Measurements from ENCODE around the gene SZT2.
"Not testable (repeated sequence)": the region's sequence is repeated elsewhere in the genome, so short reads cannot be mapped to it uniquely, and the experiment has no call there.

SZT2 gene

DNA sequence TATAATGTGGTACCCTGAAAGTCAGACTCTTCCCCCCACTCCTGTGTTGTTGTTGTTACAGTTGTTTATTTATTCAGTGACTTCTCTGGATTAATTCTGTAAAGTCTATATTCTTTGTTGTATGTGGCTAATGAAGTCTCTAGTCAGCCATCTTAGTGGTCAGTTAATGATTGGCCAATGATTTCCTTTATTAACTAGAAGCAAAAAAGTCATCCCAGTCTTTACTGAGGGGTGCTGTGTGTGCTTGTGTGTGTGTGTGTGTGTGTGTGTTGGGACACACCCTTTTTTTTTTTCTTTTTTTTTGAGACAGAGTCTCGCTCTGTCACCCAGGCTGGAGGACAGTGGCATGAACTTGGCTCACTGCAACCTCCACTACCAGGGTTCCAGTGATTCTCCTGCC lies 101.4 kb downstream of the SZT2 start:
- TF ChIP-seq, protein P1, sequence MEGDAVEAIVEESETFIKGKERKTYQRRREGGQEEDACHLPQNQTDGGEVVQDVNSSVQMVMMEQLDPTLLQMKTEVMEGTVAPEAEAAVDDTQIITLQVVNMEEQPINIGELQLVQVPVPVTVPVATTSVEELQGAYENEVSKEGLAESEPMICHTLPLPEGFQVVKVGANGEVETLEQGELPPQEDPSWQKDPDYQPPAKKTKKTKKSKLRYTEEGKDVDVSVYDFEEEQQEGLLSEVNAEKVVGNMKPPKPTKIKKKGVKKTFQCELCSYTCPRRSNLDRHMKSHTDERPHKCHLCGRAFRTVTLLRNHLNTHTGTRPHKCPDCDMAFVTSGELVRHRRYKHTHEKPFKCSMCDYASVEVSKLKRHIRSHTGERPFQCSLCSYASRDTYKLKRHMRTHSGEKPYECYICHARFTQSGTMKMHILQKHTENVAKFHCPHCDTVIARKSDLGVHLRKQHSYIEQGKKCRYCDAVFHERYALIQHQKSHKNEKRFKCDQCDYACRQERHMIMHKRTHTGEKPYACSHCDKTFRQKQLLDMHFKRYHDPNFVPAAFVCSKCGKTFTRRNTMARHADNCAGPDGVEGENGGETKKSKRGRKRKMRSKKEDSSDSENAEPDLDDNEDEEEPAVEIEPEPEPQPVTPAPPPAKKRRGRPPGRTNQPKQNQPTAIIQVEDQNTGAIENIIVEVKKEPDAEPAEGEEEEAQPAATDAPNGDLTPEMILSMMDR (IDR thresholded peaks at IDR 0.05; ENCODE audit: extremely low read depth, missing control alignments) = no peak
- no peak for DNase-seq (ENCODE audit: low spot score)

DNA sequence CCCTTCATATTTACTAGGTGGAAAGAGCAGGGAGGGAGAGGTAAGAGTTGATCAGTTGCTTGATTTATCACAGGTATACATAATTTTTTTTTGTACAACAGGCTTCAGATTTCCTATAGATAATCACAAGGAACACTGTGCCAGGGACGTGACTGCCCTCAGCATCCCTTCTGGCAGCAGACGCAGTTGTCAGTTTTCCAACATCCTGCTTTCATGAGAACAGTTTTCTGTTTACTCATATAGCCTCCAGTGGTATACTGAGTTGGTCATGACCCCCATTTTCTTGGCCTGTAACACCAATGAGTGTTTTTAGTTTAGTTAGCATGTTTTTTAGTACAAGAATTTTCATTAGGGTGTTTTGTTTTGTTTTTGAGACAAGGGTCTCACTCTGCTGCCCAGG lies 103.1 kb downstream of the SZT2 start:
- TF ChIP-seq, protein P1 (IDR thresholded peaks at IDR 0.05; ENCODE audit: extremely low read depth, missing control alignments) = no peak
- DNase-seq (ENCODE audit: low spot score) = no peak

DNA sequence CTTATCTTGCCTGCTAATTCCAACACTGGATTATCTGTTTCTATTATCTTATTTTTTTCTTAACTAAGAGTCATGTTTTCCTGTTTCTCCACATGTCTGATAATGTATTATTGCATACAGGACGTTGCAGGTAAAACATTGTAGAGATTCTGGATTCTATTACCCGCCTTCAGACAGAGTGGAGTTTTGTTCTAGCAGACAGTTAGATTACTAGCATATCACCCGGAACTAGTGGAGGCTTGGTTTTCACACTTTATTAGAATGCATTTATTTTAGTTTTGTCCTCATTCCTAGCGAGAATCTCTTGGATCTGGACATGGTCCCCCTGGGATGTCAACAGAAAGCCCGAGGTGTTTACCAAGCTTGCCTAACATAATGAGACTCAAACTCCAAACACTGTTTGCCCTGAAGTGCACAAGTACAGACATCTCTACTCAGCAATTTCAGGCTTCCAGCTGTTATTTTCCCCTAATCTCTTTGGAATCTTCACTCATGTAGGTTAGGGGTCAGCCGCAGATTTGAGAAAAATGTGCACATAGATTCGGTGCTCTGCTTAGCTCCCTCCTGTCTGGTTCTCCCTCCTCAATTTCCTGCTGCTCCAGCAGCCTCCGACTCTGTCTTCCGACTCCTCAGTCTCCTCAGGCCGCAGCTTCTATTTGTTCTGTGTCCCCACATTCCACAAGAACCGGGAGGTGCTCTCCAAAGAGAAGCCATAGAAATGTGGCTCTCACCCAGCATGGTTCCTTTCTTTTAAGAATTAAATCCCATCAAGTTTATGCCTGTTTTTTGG lies 104.2 kb downstream of the SZT2 start:
- TF ChIP-seq, protein P1 (IDR thresholded peaks at IDR 0.05; ENCODE audit: extremely low read depth, missing control alignments) = no peak
- DNase-seq (ENCODE audit: low spot score) = no peak

DNA sequence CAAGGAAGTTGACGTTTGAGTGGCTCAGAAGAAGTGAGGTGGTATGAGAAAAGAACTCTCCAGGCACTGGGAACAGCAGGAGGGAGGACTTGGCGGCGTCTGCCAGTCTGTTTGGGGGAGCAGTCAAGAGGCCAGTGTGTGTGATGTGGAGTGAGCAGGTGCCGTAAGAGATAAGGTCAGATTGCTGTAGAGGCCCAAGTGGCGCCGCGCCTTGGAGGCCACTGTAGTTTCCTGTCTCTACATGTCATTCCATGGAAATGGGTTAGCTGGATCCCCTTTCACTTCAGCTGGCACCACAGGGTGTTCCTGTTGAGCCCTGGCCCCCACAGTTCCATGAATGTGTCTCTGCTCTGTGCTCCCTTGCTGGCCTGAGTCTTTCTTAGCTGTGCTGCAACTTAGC lies 105.5 kb downstream of the SZT2 start:
- TF ChIP-seq, protein P1 (IDR thresholded peaks at IDR 0.05; ENCODE audit: extremely low read depth, missing control alignments) = no peak
- no peak for DNase-seq (ENCODE audit: low spot score)

DNA sequence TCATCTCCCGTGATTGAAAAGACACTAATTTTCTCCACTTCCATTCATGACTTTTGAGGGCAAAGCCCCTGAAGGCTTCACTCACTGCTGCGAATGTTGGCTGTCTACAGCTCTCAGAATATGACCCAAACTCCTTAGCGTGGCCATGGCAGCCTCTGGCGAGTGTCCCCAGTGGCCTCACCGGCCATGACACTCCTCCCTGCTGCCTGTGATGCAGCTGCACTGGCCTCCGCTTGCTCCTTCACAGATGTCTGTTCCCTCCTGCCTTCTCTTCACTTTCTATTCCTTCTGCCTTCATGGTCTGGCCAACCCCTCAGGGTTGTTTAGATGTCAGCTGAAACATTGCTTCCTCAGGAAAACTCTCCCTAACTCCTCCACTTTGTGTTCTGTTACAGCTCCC lies 110.2 kb downstream of the SZT2 start:
- TF ChIP-seq, protein P1 (IDR thresholded peaks at IDR 0.05; ENCODE audit: extremely low read depth, missing control alignments) = no peak
- DNase-seq (ENCODE audit: low spot score) = no peak

DNA sequence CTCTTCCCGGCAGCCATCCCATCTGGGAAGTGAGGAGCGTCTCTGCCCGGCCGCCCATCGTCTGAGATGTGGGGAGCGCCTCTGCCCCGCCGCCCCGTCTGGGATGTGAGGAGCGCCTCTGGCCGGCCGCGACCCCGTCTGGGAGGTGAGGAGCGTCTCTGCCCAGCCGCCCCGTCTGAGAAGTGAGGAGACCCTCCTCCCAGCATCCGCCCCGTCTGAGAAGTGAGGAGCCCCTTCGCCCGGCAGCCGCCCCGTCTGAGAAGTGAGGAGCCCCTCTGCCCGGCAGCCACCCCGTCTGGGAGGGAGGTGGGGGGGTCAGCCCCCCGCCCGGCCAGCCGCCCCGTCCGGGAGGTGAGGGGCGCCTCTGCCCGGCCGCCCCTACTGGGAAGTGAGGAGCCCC lies 112.1 kb downstream of the SZT2 start:
- not testable (repeated sequence) for DNase-seq (ENCODE audit: low spot score)

DNA sequence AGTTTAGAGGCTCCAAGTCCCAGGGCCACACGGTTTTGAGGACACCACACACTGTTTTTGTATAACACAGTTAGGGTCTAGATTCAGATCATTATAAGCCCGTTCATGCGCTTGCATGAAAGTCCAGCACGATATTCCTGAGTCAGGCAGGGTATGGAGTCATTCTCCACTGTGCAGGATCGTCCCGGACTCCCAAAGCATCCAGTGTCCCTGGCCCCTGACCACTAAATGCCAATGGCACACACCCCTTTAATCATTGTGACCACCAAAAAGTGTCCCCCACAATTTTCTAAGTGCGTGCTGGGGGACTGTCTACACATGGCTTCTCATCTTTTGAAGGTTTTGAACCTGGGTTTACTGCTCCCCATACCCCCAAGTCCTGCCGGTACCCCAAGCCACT lies 113.8 kb downstream of the SZT2 start:
- TF ChIP-seq, protein P1 (IDR thresholded peaks at IDR 0.05; ENCODE audit: extremely low read depth, missing control alignments) = no peak
- DNase-seq (ENCODE audit: low spot score) = peak; percentile 2

Measured in GM20000 (cell line).